ENCODE data around the gene FNDC7. TPM values are rescaled to one million over a fixed set of nuclear protein-coding genes. Genes with fewer than 3 reads are reported as not detected.
"Not testable (repeated sequence)": the region's sequence is repeated elsewhere in the genome, so short reads cannot be mapped to it uniquely, and the experiment has no call there.

The FNDC7 gene
- total RNA-seq, 2 donors from 2014 or later = 0.19 TPM; not detected in 1

GRCh38 chr1:108745980-108746381, 33.3 kb downstream of the FNDC7 start:
- H3K27me3 Mint-ChIP-seq = no peaks in the 10 kb centered on the region
- no peak for ATAC-seq (replicated peaks)
- H3K4me3 Mint-ChIP-seq = peak overlapping the region; percentile 98
- peaks cover 20% of the 10 kb centered on the region for H3K4me1 Mint-ChIP-seq
- peaks cover 39% of the 10 kb centered on the region for H3K36me3 Mint-ChIP-seq (ENCODE audit: low read depth)
- H3K9me3 Mint-ChIP-seq = no peaks in the 10 kb centered on the region
- H3K27ac Mint-ChIP-seq = peak overlapping the region; percentile 97

- Mint-ChIP-seq H3K9me3 (no peaks in the 10 kb centered on the region), H3K27me3 (no peaks in the 10 kb centered on the region), H3K27ac (peak within 1 kb of the TSS; percentile 97), H3K4me3 (peak within 1 kb of the TSS; percentile 98), H3K36me3 (ENCODE audit: low read depth) (peaks cover 41% of the 10 kb centered on the region), H3K4me1 (peaks cover 21% of the 10 kb centered on the region)
- peak; percentile 94 for ATAC-seq (replicated peaks)
Measured at GRCh38 chr1:108746382-108747170, 33.9 kb downstream of the FNDC7 start, which contains the start of gene STXBP3. STXBP3 (plus strand) TSS chr1:108746674; CDS start chr1:108746738, 64 bp downstream.

GRCh38 chr1:108747171-108747850, 34.6 kb downstream of the FNDC7 start:
- peaks cover 21% of the 10 kb centered on the region for H3K4me1 Mint-ChIP-seq
- H3K4me3 Mint-ChIP-seq = peak overlapping the region; percentile 98
- no peaks in the 10 kb centered on the region for H3K9me3 Mint-ChIP-seq
- no peaks in the 10 kb centered on the region for H3K27me3 Mint-ChIP-seq
- H3K27ac Mint-ChIP-seq = peak overlapping the region; percentile 97
- H3K36me3 Mint-ChIP-seq (ENCODE audit: low read depth) = peaks cover 46% of the 10 kb centered on the region
- ATAC-seq (replicated peaks) = peak; percentile 60

DNA sequence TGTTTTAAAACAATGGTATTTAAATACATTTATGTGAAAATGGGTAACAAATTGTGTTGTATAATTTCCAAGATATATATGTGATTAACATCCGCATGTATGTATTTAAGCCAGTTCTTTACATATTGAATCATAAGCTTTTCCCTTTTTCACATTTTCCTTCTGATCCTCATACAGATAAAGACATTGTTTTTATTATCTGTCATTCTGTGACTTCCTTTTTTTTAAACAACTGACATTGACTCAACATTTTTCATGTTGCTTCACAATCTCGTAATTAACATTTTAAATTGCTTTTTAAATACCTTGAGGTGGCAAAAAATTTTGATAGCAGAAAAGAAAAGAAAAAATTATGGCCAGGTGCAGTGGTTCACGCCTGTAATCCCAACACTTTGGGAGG, 35.2 kb downstream of the FNDC7 start:
- no peak for ATAC-seq (replicated peaks)
- Mint-ChIP-seq H3K27ac (no peak overlapping the region), H3K4me3 (peak overlapping the region; percentile 98)

GRCh38 chr1:108749081-108749480, 36.4 kb downstream of the FNDC7 start:
- Mint-ChIP-seq H3K4me1 (peaks cover 21% of the 10 kb centered on the region), H3K27ac (peak overlapping the region; percentile 13), H3K9me3 (no peaks in the 10 kb centered on the region), H3K4me3 (peak overlapping the region; percentile 98), H3K27me3 (no peaks in the 10 kb centered on the region), H3K36me3 (ENCODE audit: low read depth) (peaks cover 64% of the 10 kb centered on the region)
- no peak for ATAC-seq (replicated peaks)

More for the DNA sequence above, 35.2 kb downstream of the FNDC7 start:
- Mint-ChIP-seq H3K4me1 (peaks cover 21% of the 10 kb centered on the region), H3K27me3 (no peaks in the 10 kb centered on the region), H3K36me3 (ENCODE audit: low read depth) (peaks cover 52% of the 10 kb centered on the region), H3K9me3 (no peaks in the 10 kb centered on the region)

DNA sequence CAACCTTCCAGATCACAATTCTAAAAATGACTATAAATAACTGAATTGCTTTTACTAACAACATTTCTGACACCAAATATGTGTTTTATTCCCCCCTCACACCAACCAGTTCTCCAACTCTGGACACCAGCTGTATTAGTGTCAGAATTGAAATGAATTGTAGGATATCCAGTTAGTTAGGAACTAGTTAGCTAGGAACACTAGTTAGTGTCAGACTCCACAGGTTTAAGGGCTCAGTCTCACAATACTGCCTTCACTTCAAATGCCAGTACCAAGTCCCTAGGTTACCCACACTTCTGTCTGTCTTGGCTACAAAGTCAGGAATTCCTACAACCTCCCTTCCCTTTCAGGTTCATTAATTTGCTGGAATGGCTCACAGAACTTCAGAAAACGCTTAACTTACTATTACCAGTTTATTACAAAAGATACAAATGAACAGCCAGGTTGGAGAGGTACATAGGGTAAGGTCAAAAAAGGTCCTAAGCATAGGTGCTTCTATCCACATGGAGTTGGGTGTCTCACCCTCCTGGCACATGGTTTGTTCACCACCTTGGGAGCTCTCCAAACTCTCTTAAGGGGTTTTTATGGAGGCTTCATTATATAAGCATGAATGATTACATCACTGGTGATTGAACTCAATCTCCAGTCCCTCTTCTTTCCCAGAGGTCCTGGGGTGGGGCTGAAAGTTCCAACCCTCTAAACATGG, 37.9 kb downstream of the FNDC7 start:
- no peaks in the 10 kb centered on the region for H3K9me3 Mint-ChIP-seq
- peak overlapping the region; percentile 31 for H3K4me3 Mint-ChIP-seq
- no peaks in the 10 kb centered on the region for H3K27me3 Mint-ChIP-seq
- peak overlapping the region; percentile 72 for H3K27ac Mint-ChIP-seq
- H3K36me3 Mint-ChIP-seq (ENCODE audit: low read depth) = peaks cover 79% of the 10 kb centered on the region
- no peak for ATAC-seq (replicated peaks)
- H3K4me1 Mint-ChIP-seq = peaks cover 21% of the 10 kb centered on the region

GRCh38 chr1:108753363-108753762, 40.7 kb downstream of the FNDC7 start:
- peaks cover 21% of the 10 kb centered on the region for H3K4me1 Mint-ChIP-seq
- H3K36me3 Mint-ChIP-seq (ENCODE audit: low read depth) = peaks cover 78% of the 10 kb centered on the region
- no peaks in the 10 kb centered on the region for H3K27me3 Mint-ChIP-seq
- H3K4me3 Mint-ChIP-seq = no peak overlapping the region
- ATAC-seq (replicated peaks) = no peak
- no peaks in the 10 kb centered on the region for H3K9me3 Mint-ChIP-seq
- no peak overlapping the region for H3K27ac Mint-ChIP-seq

- no peaks in the 10 kb centered on the region for H3K4me1 Mint-ChIP-seq
- no peak for ATAC-seq (replicated peaks)
- H3K9me3 Mint-ChIP-seq = no peaks in the 10 kb centered on the region
- H3K27ac Mint-ChIP-seq = no peak overlapping the region
- no peaks in the 10 kb centered on the region for H3K27me3 Mint-ChIP-seq
- H3K4me3 Mint-ChIP-seq = no peak overlapping the region
- H3K36me3 Mint-ChIP-seq (ENCODE audit: low read depth) = peaks cover 90% of the 10 kb centered on the region
Measured at GRCh38 chr1:108758796-108759195, 46.1 kb downstream of the FNDC7 start.

DNA sequence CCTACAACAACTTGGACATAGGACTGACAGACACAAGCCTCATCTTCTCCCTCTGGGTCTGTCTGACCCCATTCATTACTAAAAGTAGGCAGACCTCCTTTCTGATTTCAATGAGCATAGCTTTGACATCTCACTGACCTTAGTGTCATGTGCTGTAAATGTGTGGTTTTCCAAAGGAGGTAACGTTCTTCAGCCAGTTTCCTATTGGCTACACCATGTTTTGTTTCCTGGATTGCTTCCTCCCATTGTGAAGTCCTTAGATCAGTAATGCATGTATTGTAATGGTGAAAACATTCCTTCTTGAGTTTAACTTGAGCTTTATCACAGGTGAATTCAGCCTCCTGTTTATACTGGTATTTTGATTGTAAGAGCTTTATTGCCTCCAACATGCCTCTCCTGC, 54.4 kb downstream of the FNDC7 start:
- Mint-ChIP-seq H3K4me3 (no peak overlapping the region), H3K27ac (no peak overlapping the region), H3K27me3 (no peaks in the 10 kb centered on the region), H3K9me3 (no peaks in the 10 kb centered on the region), H3K4me1 (no peaks in the 10 kb centered on the region), H3K36me3 (ENCODE audit: low read depth) (peaks cover 56% of the 10 kb centered on the region)
- no peak for ATAC-seq (replicated peaks)

DNA sequence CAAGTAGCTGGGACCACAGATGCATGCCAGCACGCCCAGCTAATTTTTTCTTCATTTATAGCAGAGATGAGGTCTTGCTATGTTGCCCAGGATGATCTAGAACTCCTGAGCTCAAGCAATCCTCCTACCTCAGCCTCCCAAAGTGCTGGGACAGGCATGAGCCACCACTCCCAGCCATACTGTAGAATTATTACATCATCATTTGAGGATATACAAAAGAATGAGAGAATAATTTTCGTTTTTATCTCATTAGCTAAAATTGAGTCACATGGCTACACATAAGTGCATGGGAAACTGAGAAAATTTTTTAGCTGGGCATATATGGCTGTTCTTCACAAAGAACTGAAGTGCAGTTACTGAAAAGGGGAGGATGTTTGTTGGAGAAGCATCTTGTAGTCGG, 55.0 kb downstream of the FNDC7 start:
- H3K27me3 Mint-ChIP-seq = no peaks in the 10 kb centered on the region
- H3K27ac Mint-ChIP-seq = peak overlapping the region; percentile 4
- H3K4me1 Mint-ChIP-seq = no peaks in the 10 kb centered on the region
- H3K9me3 Mint-ChIP-seq = no peaks in the 10 kb centered on the region
- H3K4me3 Mint-ChIP-seq = no peak overlapping the region
- ATAC-seq (replicated peaks) = no peak
- peaks cover 54% of the 10 kb centered on the region for H3K36me3 Mint-ChIP-seq (ENCODE audit: low read depth)

GRCh38 chr1:108777839-108778238, 65.1 kb downstream of the FNDC7 start:
- Mint-ChIP-seq H3K4me3 (no peak overlapping the region), H3K4me1 (no peaks in the 10 kb centered on the region), H3K9me3 (no peaks in the 10 kb centered on the region), H3K36me3 (ENCODE audit: low read depth) (peaks cover 91% of the 10 kb centered on the region), H3K27me3 (no peaks in the 10 kb centered on the region), H3K27ac (no peak overlapping the region)
- no peak for ATAC-seq (replicated peaks)

DNA sequence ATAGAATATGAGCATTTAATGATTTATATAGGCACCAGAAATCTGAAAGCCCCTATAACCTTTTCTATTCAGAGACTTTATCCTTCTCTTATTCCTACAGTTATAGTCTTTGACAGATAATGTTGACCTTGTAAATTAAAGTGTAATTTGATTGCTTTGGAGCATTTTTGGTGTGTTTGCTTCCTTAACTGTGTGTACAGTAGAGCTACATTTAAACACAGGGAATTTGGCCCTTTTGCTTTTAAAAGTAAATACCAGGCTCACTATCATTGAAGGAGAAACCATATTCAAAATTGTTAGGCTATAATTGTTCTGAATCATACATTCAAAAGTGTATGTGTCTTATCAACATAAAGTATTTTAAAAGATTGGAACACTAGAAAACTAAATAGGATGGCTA, 66.7 kb downstream of the FNDC7 start:
- Mint-ChIP-seq H3K4me3 (no peak overlapping the region), H3K27me3 (no peaks in the 10 kb centered on the region), H3K9me3 (peaks cover 2% of the 10 kb centered on the region), H3K27ac (no peak overlapping the region), H3K36me3 (ENCODE audit: low read depth) (peaks cover 91% of the 10 kb centered on the region), H3K4me1 (no peaks in the 10 kb centered on the region)
- ATAC-seq (replicated peaks) = no peak

GRCh38 chr1:108780937-108781574, 68.3 kb downstream of the FNDC7 start:
- H3K36me3 Mint-ChIP-seq (ENCODE audit: low read depth) = peaks cover 91% of the 10 kb centered on the region
- H3K9me3 Mint-ChIP-seq = peaks cover 11% of the 10 kb centered on the region
- no peaks in the 10 kb centered on the region for H3K4me1 Mint-ChIP-seq
- H3K4me3 Mint-ChIP-seq = no peak overlapping the region
- no peaks in the 10 kb centered on the region for H3K27me3 Mint-ChIP-seq
- ATAC-seq (replicated peaks) = no peak
- no peak overlapping the region for H3K27ac Mint-ChIP-seq

- not testable (repeated sequence) for H3K27ac Mint-ChIP-seq; H3K27me3 Mint-ChIP-seq; H3K4me1 Mint-ChIP-seq; H3K4me3 Mint-ChIP-seq; ATAC-seq (replicated peaks)
- Mint-ChIP-seq H3K9me3 (peaks cover 11% of the 10 kb centered on the region), H3K36me3 (ENCODE audit: low read depth) (peaks cover 91% of the 10 kb centered on the region)
Measured at GRCh38 chr1:108781575-108781944, 68.9 kb downstream of the FNDC7 start.

Data from activated T-helper 17 cell treated with anti-CD3 and anti-CD28 coated beads, Interleukin-2, amount 50 U/mL, for 72 hours (primary cell).